H9 (cell line): ENCODE measurements around the gene COG4. TPM values are rescaled to one million over a fixed set of nuclear protein-coding genes. Genes with fewer than 3 reads are reported as not detected.

Source experiments
- DNase-seq: peaks from one replicate; pipeline ENCODE4 v3.0.0-alpha.2; 2017
- H2AFZ ChIP-seq: one replicate; pipeline ENCODE4 v1.6.1; 2013; ENCODE audit warnings: mild to moderate bottlenecking, low read length, control low read depth, moderate library complexity
- H2AK5ac ChIP-seq: 2 replicates; pipeline ENCODE4 v1.6.1; 2013; ENCODE audit warnings: low read length, control low read depth, mixed read lengths; ENCODE audit not compliant: insufficient read length
- H2BK120ac ChIP-seq: one replicate; pipeline ENCODE4 v1.6.1; 2013; ENCODE audit warnings: low read depth, mild to moderate bottlenecking, low read length, control low read depth, inconsistent platforms; ENCODE audit not compliant: poor library complexity, severe bottlenecking
- H2BK12ac ChIP-seq: 2 replicates; pipeline ENCODE4 v1.6.1; 2013; ENCODE audit warnings: low read length, control low read depth, mixed read lengths, low read depth; ENCODE audit not compliant: insufficient read length
- H2BK15ac ChIP-seq: 2 replicates; pipeline ENCODE4 v1.6.1; 2013; ENCODE audit warnings: low read depth, low read length, control low read depth
- H2BK20ac ChIP-seq: one replicate; pipeline ENCODE4 v1.6.1; 2013; ENCODE audit warnings: low read depth, mild to moderate bottlenecking, low read length, control low read depth, inconsistent platforms; ENCODE audit not compliant: poor library complexity, severe bottlenecking
- H2BK5ac ChIP-seq: 2 replicates; pipeline ENCODE4 v1.6.1; 2013; ENCODE audit warnings: low read length, control low read depth, mixed read lengths; ENCODE audit not compliant: insufficient read length
- H3K14ac ChIP-seq: 2 replicates; pipeline ENCODE4 v1.6.1; 2013; ENCODE audit warnings: low read length, control low read depth; ENCODE audit not compliant: insufficient read depth
- H3K18ac ChIP-seq: 2 replicates; pipeline ENCODE4 v1.6.1; 2013; ENCODE audit warnings: low read depth, mild to moderate bottlenecking, mixed read lengths, low read length, control low read depth; ENCODE audit not compliant: insufficient read length
- H3K23ac ChIP-seq: 2 replicates; pipeline ENCODE4 v1.6.1; 2013; ENCODE audit warnings: low read length, control low read depth, mixed read lengths, low read depth; ENCODE audit not compliant: insufficient read length
- H3K23me2 ChIP-seq: 2 replicates; pipeline ENCODE4 v1.6.1; 2013; ENCODE audit warnings: low read depth, mild to moderate bottlenecking, mixed read lengths, low read length, control low read depth; ENCODE audit not compliant: insufficient read length, poor library complexity, severe bottlenecking
- H3K27ac ChIP-seq: 2 replicates; pipeline ENCODE4 v1.5.1; 2013; ENCODE audit warnings: low read length, control low read depth, mixed read lengths, low read depth; ENCODE audit not compliant: insufficient read length
- H3K27me3 ChIP-seq: 2 replicates; pipeline ENCODE4 v1.6.1; 2013; ENCODE audit warnings: low read length, control low read depth, inconsistent platforms; ENCODE audit not compliant: insufficient read depth
- H3K4ac ChIP-seq: 2 replicates; pipeline ENCODE4 v1.6.1; 2013; ENCODE audit warnings: low read depth, mild to moderate bottlenecking, control low read depth, inconsistent platforms, low read length, moderate library complexity
- H3K4me1 ChIP-seq: 2 replicates; pipeline ENCODE4 v1.6.1; 2013; ENCODE audit warnings: low read length, control low read depth, inconsistent platforms; ENCODE audit not compliant: insufficient read depth
- H3K4me2 ChIP-seq: 2 replicates; pipeline ENCODE4 v1.6.1; 2013; ENCODE audit warnings: low read length, control low read depth, mixed read lengths; ENCODE audit not compliant: insufficient read length, insufficient read depth
- H3K56ac ChIP-seq: 2 replicates; pipeline ENCODE4 v1.6.1; 2013; ENCODE audit warnings: low read depth, mild to moderate bottlenecking, mixed read lengths, low read length, control low read depth; ENCODE audit not compliant: insufficient read length
- H3K79me1 ChIP-seq: 2 replicates; pipeline ENCODE4 v1.6.1; 2013; ENCODE audit warnings: low read depth, mild to moderate bottlenecking, moderate library complexity, low read length, control low read depth, inconsistent platforms; ENCODE audit not compliant: insufficient read depth, poor library complexity, severe bottlenecking
- H3K79me2 ChIP-seq: 2 replicates; pipeline ENCODE4 v1.6.1; 2013; ENCODE audit warnings: low read length, control low read depth, inconsistent platforms; ENCODE audit not compliant: insufficient read depth
- H3K9ac ChIP-seq: 2 replicates; pipeline ENCODE4 v1.6.1; 2013; ENCODE audit warnings: low read length, control low read depth, mixed read lengths; ENCODE audit not compliant: insufficient read length; ENCODE audit errors: extremely low read depth
- H3K9me3 ChIP-seq: one replicate; pipeline ENCODE4 v1.6.1; 2013; ENCODE audit warnings: low read depth, low read length, inconsistent platforms; ENCODE audit not compliant: control insufficient read depth
- H3T11ph ChIP-seq: one replicate; pipeline ENCODE4 v1.6.1; 2013; ENCODE audit warnings: mild to moderate bottlenecking, low read length, control low read depth, inconsistent platforms
- H4K20me1 ChIP-seq: one replicate; pipeline ENCODE4 v1.6.1; 2013; ENCODE audit not compliant: control insufficient read depth, insufficient read length, insufficient read depth
- H4K5ac ChIP-seq: 2 replicates; pipeline ENCODE4 v1.6.1; 2013; ENCODE audit warnings: low read depth, mild to moderate bottlenecking, mixed read lengths, low read length, control low read depth; ENCODE audit not compliant: insufficient read length
- H4K8ac ChIP-seq: replicated peaks from 2 replicates; pipeline ENCODE4 v1.6.1; 2013; ENCODE audit warnings: low read length, control low read depth, mixed read lengths, low read depth; ENCODE audit not compliant: insufficient read length
- H4K91ac ChIP-seq: 2 replicates; pipeline ENCODE4 v1.6.1; 2013; ENCODE audit warnings: low read depth, mild to moderate bottlenecking, moderate library complexity, mixed read lengths, low read length, control low read depth; ENCODE audit not compliant: insufficient read length
- H3K27ac Mint-ChIP-seq, 3 experiments: 2 replicates in 2 of 3; 3 replicates in 1 of 3; pipeline ENCODE4 v1.8.0; 2020 to 2021; ENCODE audit warnings: mixed read lengths in 3 of 3, mild to moderate bottlenecking in 1 of 3, moderate library complexity in 1 of 3
- H3K27me3 Mint-ChIP-seq: 2 replicates; pipeline ENCODE4 v1.8.0; 2021; ENCODE audit warnings: low read depth, mild to moderate bottlenecking, moderate library complexity, mixed read lengths
- H3K36me3 Mint-ChIP-seq, 3 experiments: 2 replicates in 2 of 3; 3 replicates in 1 of 3; pipeline ENCODE4 v1.8.0; 2020 to 2021; ENCODE audit warnings: low read depth in 3 of 3, mixed read lengths in 3 of 3; ENCODE audit not compliant: insufficient read depth in 1 of 3
- H3K4me1 Mint-ChIP-seq, 2 experiments: 2 replicates each; pipeline ENCODE4 v1.8.0; 2020; ENCODE audit warnings: mixed read lengths in 2 of 2
- H3K4me3 Mint-ChIP-seq, 2 experiments: 2 replicates in 1 of 2; 3 replicates in 1 of 2; pipeline ENCODE4 v1.8.0; 2020 to 2021; ENCODE audit warnings: mild to moderate bottlenecking in 2 of 2, mixed read lengths in 2 of 2, moderate library complexity in 1 of 2
- H3K9me3 Mint-ChIP-seq, 2 experiments: 2 replicates in 1 of 2; 3 replicates in 1 of 2; pipeline ENCODE4 v1.8.0; 2020; ENCODE audit warnings: mild to moderate bottlenecking in 2 of 2, mixed read lengths in 2 of 2, moderate library complexity in 1 of 2
- CTCF ChIP-seq: fragments of 200-600 bp; sonication (generic); conservative IDR thresholded peaks from 3 replicates; pipeline ENCODE4 v1.8.0; 2021; ENCODE audit warnings: antibody characterized with exemption, mild to moderate bottlenecking
- WGBS: extraction: QIAGEN DNeasy Blood & Tissue Kit; methylation state at CpG from one replicate; pipeline ENCODE4 v1.1.7; 2013; ENCODE audit warnings: missing lambda C conversion rate, low lambda C conversion rate, mixed read lengths; ENCODE audit not compliant: insufficient read length; ENCODE audit errors: extremely low coverage; 5-methylcytosine and 5-hydroxymethylcytosine counted together
- total RNA-seq: library from RNA; stranded (reverse); gene quantifications from 2 replicates; pipeline ENCODE4 v1.2.1, GENCODE V29; 2021

The COG4 gene
- total RNA-seq, 1 experiment from 2014 or later = 51.9 TPM

DNA sequence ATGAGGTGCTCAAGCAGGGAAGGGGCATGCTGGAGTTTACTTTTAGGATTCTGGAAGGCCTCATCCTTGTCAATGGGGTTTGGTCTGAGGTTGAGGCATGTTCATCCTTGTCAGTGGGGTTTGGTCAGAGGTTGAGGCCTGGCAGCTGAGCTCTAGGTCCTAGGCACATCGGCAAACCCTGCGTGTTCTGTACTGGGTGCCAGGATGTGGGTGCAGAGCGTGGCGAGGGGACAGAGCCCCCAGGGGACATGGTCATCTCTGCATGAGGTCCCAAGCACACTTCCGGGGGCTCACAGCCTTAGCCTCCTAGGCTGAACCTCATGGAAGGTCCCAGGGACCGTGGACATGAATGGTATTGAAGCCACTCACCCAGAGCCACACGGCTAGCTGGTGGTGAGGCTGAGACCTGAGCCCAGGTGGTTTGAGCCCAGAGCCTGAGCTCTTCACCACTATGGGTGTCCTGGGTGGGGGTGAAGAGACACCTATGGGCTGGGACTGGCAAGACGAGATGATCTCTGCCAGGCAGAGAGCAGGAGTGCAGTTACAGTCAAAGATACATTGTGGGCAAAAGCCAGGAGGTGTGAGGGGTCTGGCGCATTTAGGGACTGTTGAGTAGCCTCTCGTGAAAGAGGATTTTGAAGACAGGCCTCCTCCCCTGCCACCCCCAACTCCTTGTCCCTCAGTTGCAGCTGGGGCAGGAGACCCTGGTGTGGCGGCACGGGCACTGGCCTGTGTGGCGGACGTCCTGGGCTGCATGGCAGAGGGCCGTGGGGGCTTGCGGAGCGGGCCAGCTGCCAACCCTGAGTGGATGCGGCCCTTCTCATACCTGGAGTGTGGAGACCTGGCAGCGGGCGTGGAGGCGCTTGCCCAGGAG, 49.7 kb downstream of the COG4 start:
- H3K36me3 Mint-ChIP-seq = no peaks in the 10 kb centered on the region; a peak in 1 of 7 replicates
- no peak overlapping the region for H3K56ac ChIP-seq
- TF ChIP-seq CTCF = no peak
- no peak overlapping the region for H4K5ac ChIP-seq
- no peak overlapping the region for H3K14ac ChIP-seq
- no peak overlapping the region for H3K18ac ChIP-seq
- H4K20me1 ChIP-seq = peaks cover 3% of the 10 kb centered on the region
- H3K79me1 ChIP-seq = no peaks in the 10 kb centered on the region
- H2BK20ac ChIP-seq = no peak overlapping the region
- H2BK120ac ChIP-seq = no peak overlapping the region
- no CpG with 5 or more reads among the region's 21 CpGs for WGBS
- H3K4me1 Mint-ChIP-seq = peaks cover 6 to 7% of the 10 kb centered on the region in 2 experiments
- no peaks in the 10 kb centered on the region for H3K79me2 ChIP-seq
- no peaks in the 10 kb centered on the region for H3K27me3 Mint-ChIP-seq
- no peak for DNase-seq
- H2BK12ac ChIP-seq = no peak overlapping the region
- no peak overlapping the region for H2AK5ac ChIP-seq
- H3K9me3 ChIP-seq = no peaks in the 10 kb centered on the region
- peak overlapping the region in 2 of 3 experiments; percentile 47 to 77; a peak in 2 of 7 replicates for H3K27ac Mint-ChIP-seq
- no peak overlapping the region for H3K27ac ChIP-seq
- no peak overlapping the region for H3T11ph ChIP-seq
- H3K4me3 Mint-ChIP-seq = no peak overlapping the region; a peak in 1 of 5 replicates
- no peaks in the 10 kb centered on the region for H3K23me2 ChIP-seq
- H3K27me3 ChIP-seq = no peaks in the 10 kb centered on the region
- H2BK5ac ChIP-seq = no peak overlapping the region
- no peak overlapping the region for H3K9ac ChIP-seq
- no peak overlapping the region for H2AFZ ChIP-seq
- H3K23ac ChIP-seq = no peak overlapping the region
- no peaks in the 10 kb centered on the region; the same call in 1 of the 2 replicates for H3K4me1 ChIP-seq
- H3K9me3 Mint-ChIP-seq = no peaks in the 10 kb centered on the region
- H3K4ac ChIP-seq = no peak overlapping the region
- no peak overlapping the region for H4K91ac ChIP-seq
- no peak overlapping the region for H2BK15ac ChIP-seq
- H4K8ac ChIP-seq = no peak overlapping the region
- no peak overlapping the region for H3K4me2 ChIP-seq
